ENCODE data around the gene SLC38A8.

SLC38A8 gene

GRCh38 chr16:84004442-84004841 is 38.2 kb downstream of the SLC38A8 start:
- no peaks in the 10 kb centered on the region for H3K36me3 ChIP-seq (ENCODE audit: insufficient read depth, low read length)
- no peak overlapping the region for H3K4me3 ChIP-seq (ENCODE audit: low read depth in 1 of 2, low read length in 2 of 2)
- H3K4me1 ChIP-seq (ENCODE audit: insufficient read depth, low read length): no peaks in the 10 kb centered on the region
- H3K9me3 ChIP-seq (ENCODE audit: low read length): no peaks in the 10 kb centered on the region
- H3K27me3 ChIP-seq (ENCODE audit: control insufficient read depth in 1 of 2, insufficient read depth in 2 of 2, low read length in 2 of 2): peaks cover 0 to 2% of the 10 kb centered on the region in 2 donors
- H3K9ac ChIP-seq (ENCODE audit: low read length): no peak overlapping the region
- H3K27ac ChIP-seq (ENCODE audit: low read depth, low read length): no peak overlapping the region

DNA sequence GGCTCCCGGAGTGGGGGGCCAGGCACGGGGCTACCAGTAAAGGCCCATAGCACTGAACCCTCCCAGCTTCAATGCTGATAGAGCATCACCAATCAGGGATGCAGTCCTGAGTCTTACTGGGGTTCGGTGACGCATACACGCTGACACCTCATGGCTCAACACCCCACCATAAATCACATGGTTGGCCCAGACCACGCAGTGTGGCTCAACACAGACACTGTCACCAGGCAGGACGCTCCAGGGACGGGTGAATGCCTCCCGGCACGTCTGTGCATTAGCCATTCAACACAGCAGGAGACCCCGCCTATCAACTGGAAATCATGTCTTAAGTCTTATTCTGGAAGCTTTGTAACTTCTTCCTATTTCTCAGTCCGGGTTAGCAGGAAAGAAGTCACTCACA is 39.6 kb downstream of the SLC38A8 start:
- Histone ChIP-seq H3K36me3 (ENCODE audit: insufficient read depth, low read length) (no peaks in the 10 kb centered on the region), H3K27me3 (ENCODE audit: control insufficient read depth in 1 of 2, insufficient read depth in 2 of 2, low read length in 2 of 2) (peaks cover 0 to 13% of the 10 kb centered on the region in 2 donors), H3K4me3 (ENCODE audit: low read depth in 1 of 2, low read length in 2 of 2) (no peak overlapping the region), H3K9ac (ENCODE audit: low read length) (no peak overlapping the region), H3K27ac (ENCODE audit: low read depth, low read length) (no peak overlapping the region), H3K4me1 (ENCODE audit: insufficient read depth, low read length) (no peaks in the 10 kb centered on the region), H3K9me3 (ENCODE audit: low read length) (no peaks in the 10 kb centered on the region)

DNA sequence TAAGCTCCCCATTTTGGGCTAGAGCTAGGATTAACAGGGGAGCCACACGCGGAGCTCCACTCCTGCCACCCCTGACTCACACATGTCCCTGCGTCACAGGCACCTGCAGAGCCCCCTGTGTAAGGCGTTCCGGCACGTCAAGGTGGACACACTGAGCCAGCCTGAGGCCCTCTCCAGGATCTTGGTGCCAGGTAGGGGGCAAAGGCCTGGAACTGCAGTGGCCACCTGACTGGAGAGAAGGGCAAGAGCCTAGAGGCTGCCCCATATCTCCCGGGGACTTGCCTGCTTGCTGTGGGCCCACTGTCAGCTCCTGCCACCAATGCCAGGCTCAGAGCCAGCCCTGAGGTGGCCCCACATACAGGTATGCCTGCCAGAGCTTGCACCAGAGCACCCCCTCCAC is 40.9 kb downstream of the SLC38A8 start:
- Histone ChIP-seq H3K27me3 (ENCODE audit: control insufficient read depth in 1 of 2, insufficient read depth in 2 of 2, low read length in 2 of 2) (peaks cover 0 to 21% of the 10 kb centered on the region in 2 donors), H3K4me3 (ENCODE audit: low read depth in 1 of 2, low read length in 2 of 2) (no peak overlapping the region), H3K9me3 (ENCODE audit: low read length) (no peaks in the 10 kb centered on the region), H3K27ac (ENCODE audit: low read depth, low read length) (no peak overlapping the region), H3K9ac (ENCODE audit: low read length) (no peak overlapping the region), H3K36me3 (ENCODE audit: insufficient read depth, low read length) (no peaks in the 10 kb centered on the region), H3K4me1 (ENCODE audit: insufficient read depth, low read length) (no peaks in the 10 kb centered on the region)

- H3K4me1 ChIP-seq (ENCODE audit: insufficient read depth, low read length): no peaks in the 10 kb centered on the region
- no peak overlapping the region for H3K27ac ChIP-seq (ENCODE audit: low read depth, low read length)
- peaks cover 0 to 27% of the 10 kb centered on the region in 2 donors for H3K27me3 ChIP-seq (ENCODE audit: control insufficient read depth in 1 of 2, insufficient read depth in 2 of 2, low read length in 2 of 2)
- H3K9me3 ChIP-seq (ENCODE audit: low read length): no peaks in the 10 kb centered on the region
- H3K4me3 ChIP-seq (ENCODE audit: low read depth in 1 of 2, low read length in 2 of 2): no peak overlapping the region
- H3K36me3 ChIP-seq (ENCODE audit: insufficient read depth, low read length): no peaks in the 10 kb centered on the region
- no peak overlapping the region for H3K9ac ChIP-seq (ENCODE audit: low read length)
Observed at GRCh38 chr16:84000989-84001642, 41.5 kb downstream of the SLC38A8 start.

DNA sequence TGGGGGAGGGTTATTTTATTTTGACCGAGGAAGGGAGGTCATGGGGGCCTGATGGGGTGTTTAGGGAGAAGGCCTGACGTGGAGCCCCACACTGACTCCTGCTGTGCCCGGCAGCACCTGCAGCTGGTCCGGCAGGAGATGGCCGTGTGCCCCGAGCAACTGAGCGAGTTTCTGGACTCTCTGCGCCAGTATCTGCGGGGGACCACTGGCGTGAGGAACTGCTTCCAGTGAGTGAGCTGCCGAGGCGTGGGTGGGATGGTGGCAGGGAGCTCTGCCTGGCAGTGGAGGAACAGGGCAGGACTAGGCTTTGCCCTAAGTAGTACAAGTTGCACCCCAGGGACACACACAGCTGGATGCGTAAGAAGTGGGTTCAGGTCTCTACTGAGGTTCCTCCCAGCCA is 44.5 kb downstream of the SLC38A8 start:
- Histone ChIP-seq H3K27me3 (ENCODE audit: control insufficient read depth in 1 of 2, insufficient read depth in 2 of 2, low read length in 2 of 2) (peaks cover 0 to 34% of the 10 kb centered on the region in 2 donors), H3K9ac (ENCODE audit: low read length) (no peak overlapping the region), H3K36me3 (ENCODE audit: insufficient read depth, low read length) (no peaks in the 10 kb centered on the region), H3K4me1 (ENCODE audit: insufficient read depth, low read length) (no peaks in the 10 kb centered on the region), H3K9me3 (ENCODE audit: low read length) (no peaks in the 10 kb centered on the region), H3K27ac (ENCODE audit: low read depth, low read length) (no peak overlapping the region), H3K4me3 (ENCODE audit: low read depth in 1 of 2, low read length in 2 of 2) (no peak overlapping the region)

DNA sequence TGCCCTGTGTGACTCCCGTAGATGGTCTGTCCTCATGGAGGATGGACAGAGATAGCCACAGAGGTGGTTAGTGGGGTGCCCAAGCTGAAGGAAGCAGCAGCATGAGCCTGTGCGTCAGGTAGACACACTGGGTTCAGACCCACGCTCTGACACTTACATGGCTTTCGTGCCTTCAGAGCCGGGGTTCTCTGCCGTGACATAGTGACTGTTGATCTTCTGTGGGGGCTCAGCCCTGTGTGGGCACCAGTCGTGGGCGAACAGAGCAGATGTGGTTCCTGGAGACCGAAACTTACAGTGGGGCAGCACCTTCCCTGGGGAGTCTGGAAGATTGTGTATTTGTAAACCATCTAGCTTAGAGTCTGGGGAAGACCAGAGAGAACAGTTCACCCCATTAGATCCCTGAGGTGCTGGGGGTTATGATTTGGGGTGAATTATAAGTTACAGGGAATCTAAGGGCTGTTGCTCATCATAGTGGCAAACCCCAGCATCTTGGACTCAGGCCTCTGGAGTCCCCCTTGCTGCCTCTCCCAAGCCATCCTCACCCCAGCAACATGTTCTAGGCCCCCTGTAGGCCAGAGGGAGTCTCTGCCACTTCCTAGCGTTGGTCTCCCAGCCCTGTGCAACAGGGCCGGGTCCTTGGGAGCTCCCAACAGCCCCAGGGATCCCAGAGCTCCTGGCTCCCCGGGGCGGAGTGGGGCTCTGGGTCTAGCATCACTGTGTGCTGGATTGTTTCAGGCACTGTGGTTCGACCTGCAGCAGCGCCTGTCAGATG is 45.9 kb downstream of the SLC38A8 start:
- Histone ChIP-seq H3K27me3 (ENCODE audit: control insufficient read depth in 1 of 2, insufficient read depth in 2 of 2, low read length in 2 of 2) (peaks cover 0 to 34% of the 10 kb centered on the region in 2 donors), H3K4me3 (ENCODE audit: low read depth in 1 of 2, low read length in 2 of 2) (no peak overlapping the region), H3K9me3 (ENCODE audit: low read length) (no peaks in the 10 kb centered on the region), H3K4me1 (ENCODE audit: insufficient read depth, low read length) (no peaks in the 10 kb centered on the region), H3K27ac (ENCODE audit: low read depth, low read length) (no peak overlapping the region), H3K36me3 (ENCODE audit: insufficient read depth, low read length) (no peaks in the 10 kb centered on the region), H3K9ac (ENCODE audit: low read length) (no peak overlapping the region)

DNA sequence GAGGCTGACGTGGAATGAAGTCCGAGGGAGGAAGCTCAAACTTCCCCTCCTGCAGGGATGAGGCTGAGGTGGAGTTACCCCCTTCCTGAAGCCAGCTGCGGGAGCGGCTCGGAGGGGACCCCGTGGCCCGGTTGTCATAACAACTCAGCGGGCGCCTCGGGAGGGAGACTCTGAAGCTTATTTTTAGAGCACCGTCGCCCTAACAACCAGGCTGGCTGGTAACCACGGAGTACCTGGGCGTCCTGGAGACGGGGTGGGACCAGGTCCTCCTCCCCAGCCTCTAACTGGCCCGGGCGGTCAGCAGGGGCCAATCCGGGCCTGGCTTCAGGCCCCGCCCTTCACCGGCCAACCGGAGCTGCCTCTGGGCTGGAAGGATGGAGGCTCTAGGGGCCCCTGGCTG is 46.8 kb downstream of the SLC38A8 start:
- Histone ChIP-seq H3K4me3 (ENCODE audit: low read depth in 1 of 2, low read length in 2 of 2) (no peak overlapping the region), H3K27ac (ENCODE audit: low read depth, low read length) (no peak overlapping the region), H3K9ac (ENCODE audit: low read length) (no peak overlapping the region), H3K36me3 (ENCODE audit: insufficient read depth, low read length) (no peaks in the 10 kb centered on the region), H3K4me1 (ENCODE audit: insufficient read depth, low read length) (no peaks in the 10 kb centered on the region), H3K27me3 (ENCODE audit: control insufficient read depth in 1 of 2, insufficient read depth in 2 of 2, low read length in 2 of 2) (peaks cover 0 to 34% of the 10 kb centered on the region in 2 donors), H3K9me3 (ENCODE audit: low read length) (no peaks in the 10 kb centered on the region)

DNA sequence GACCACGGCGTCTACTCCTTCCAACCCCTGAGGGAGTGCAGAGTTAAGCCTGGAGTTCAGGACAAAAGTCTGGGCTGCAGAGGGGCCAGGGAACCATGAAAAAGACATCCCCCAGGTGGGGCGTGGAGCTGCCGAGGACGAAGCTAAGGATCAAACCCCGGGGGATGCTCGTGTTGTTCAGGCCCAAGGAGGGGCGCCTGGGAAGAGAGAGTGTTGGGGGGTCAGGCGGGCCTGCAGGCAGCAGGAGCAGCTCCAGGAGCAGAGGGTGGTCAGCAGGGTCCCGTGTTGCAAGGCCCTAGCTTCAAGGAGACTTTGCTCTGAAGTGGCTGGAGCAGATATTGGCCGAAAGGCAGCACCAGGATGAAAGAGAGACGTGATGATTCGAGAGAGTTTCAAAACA is 47.9 kb downstream of the SLC38A8 start:
- Histone ChIP-seq H3K36me3 (ENCODE audit: insufficient read depth, low read length) (no peaks in the 10 kb centered on the region), H3K27me3 (ENCODE audit: control insufficient read depth in 1 of 2, insufficient read depth in 2 of 2, low read length in 2 of 2) (peaks cover 0 to 41% of the 10 kb centered on the region in 2 donors), H3K9me3 (ENCODE audit: low read length) (no peaks in the 10 kb centered on the region), H3K9ac (ENCODE audit: low read length) (no peak overlapping the region), H3K4me1 (ENCODE audit: insufficient read depth, low read length) (no peaks in the 10 kb centered on the region), H3K4me3 (ENCODE audit: low read depth in 1 of 2, low read length in 2 of 2) (no peak overlapping the region), H3K27ac (ENCODE audit: low read depth, low read length) (no peak overlapping the region)

DNA sequence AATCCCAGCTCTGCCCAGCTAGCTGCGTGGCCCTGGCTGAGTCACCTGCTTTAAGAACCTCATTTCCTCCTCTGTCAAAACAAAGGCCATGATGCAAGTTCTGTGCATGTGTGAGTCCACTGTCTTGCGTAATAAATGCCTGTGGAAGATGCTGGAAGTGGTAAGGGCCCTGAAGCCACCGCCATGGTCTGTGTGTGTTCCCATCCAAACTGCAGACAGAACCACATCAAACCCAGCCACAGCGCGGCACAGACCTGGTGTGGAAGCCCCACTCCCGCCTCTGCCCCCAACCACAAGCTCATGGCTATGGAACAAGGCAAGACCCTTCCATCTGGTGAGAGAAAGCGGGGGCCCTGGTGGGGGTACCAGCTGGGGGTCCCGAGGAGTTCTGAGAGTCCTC is 48.5 kb downstream of the SLC38A8 start:
- no peak overlapping the region for H3K4me3 ChIP-seq (ENCODE audit: low read depth in 1 of 2, low read length in 2 of 2)
- peaks cover 0 to 35% of the 10 kb centered on the region in 2 donors for H3K27me3 ChIP-seq (ENCODE audit: control insufficient read depth in 1 of 2, insufficient read depth in 2 of 2, low read length in 2 of 2)
- no peak overlapping the region for H3K27ac ChIP-seq (ENCODE audit: low read depth, low read length)
- H3K9me3 ChIP-seq (ENCODE audit: low read length): no peaks in the 10 kb centered on the region
- H3K36me3 ChIP-seq (ENCODE audit: insufficient read depth, low read length): no peaks in the 10 kb centered on the region
- no peaks in the 10 kb centered on the region for H3K4me1 ChIP-seq (ENCODE audit: insufficient read depth, low read length)
- no peak overlapping the region for H3K9ac ChIP-seq (ENCODE audit: low read length)

DNA sequence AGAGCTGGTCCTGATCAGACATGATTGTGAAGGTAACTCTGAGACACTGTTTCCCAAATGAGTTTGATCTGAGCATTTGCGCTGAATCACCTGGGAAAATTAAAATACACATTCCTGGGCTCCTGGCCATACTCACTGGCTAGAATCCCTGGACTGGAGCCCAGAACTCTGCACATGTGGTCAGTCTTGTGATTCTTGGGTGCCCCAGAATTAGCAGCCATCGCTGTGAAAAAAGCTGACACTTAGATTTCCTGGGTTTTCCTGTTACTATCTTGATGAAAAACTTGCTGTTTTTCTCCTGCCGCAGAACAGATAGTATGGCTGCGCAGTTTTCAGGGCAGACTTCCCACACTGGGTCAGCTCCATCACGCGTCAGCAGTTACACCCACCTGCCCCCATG is 50.0 kb downstream of the SLC38A8 start:
- Histone ChIP-seq H3K9ac (ENCODE audit: low read length) (no peak overlapping the region), H3K27me3 (ENCODE audit: control insufficient read depth in 1 of 2, insufficient read depth in 2 of 2, low read length in 2 of 2) (peaks cover 0 to 28% of the 10 kb centered on the region in 2 donors), H3K27ac (ENCODE audit: low read depth, low read length) (no peak overlapping the region), H3K4me3 (ENCODE audit: low read depth in 1 of 2, low read length in 2 of 2) (no peak overlapping the region), H3K9me3 (ENCODE audit: low read length) (no peaks in the 10 kb centered on the region), H3K36me3 (ENCODE audit: insufficient read depth, low read length) (no peaks in the 10 kb centered on the region), H3K4me1 (ENCODE audit: insufficient read depth, low read length) (no peaks in the 10 kb centered on the region)

GRCh38 chr16:83990492-83990891 is 52.1 kb downstream of the SLC38A8 start:
- Histone ChIP-seq H3K27ac (ENCODE audit: low read depth, low read length) (no peak overlapping the region), H3K4me3 (ENCODE audit: low read depth in 1 of 2, low read length in 2 of 2) (no peak overlapping the region), H3K4me1 (ENCODE audit: insufficient read depth, low read length) (no peaks in the 10 kb centered on the region), H3K9me3 (ENCODE audit: low read length) (no peaks in the 10 kb centered on the region), H3K9ac (ENCODE audit: low read length) (no peak overlapping the region), H3K27me3 (ENCODE audit: control insufficient read depth in 1 of 2, insufficient read depth in 2 of 2, low read length in 2 of 2) (peaks cover 0 to 8% of the 10 kb centered on the region in 2 donors), H3K36me3 (ENCODE audit: insufficient read depth, low read length) (no peaks in the 10 kb centered on the region)

DNA sequence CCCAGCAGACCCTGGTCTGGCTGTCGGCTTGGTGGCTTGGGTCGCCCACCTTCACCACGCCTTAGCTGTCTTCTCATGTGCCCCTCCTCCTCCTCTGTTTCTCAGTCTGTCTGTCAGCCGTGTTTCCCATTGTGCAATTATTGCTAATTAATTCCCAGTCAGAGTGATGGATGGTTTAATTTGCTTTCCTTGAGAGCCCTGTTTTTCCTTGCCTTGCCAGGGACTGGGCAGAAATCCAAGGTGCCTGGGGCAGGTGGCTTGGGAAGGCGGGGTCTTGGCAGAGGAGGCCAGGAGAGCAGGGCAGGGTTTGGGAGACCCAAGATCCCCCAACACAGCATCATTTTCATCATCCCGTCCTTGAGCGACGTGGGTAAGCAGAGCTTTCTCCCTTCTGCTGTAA is 53.3 kb downstream of the SLC38A8 start:
- H3K27me3 ChIP-seq (ENCODE audit: control insufficient read depth in 1 of 2, insufficient read depth in 2 of 2, low read length in 2 of 2): peaks cover 0 to 7% of the 10 kb centered on the region in 2 donors
- H3K27ac ChIP-seq (ENCODE audit: low read depth, low read length): no peak overlapping the region
- no peaks in the 10 kb centered on the region for H3K9me3 ChIP-seq (ENCODE audit: low read length)
- H3K36me3 ChIP-seq (ENCODE audit: insufficient read depth, low read length): no peaks in the 10 kb centered on the region
- H3K9ac ChIP-seq (ENCODE audit: low read length): no peak overlapping the region
- H3K4me1 ChIP-seq (ENCODE audit: insufficient read depth, low read length): no peaks in the 10 kb centered on the region
- H3K4me3 ChIP-seq (ENCODE audit: low read depth in 1 of 2, low read length in 2 of 2): no peak overlapping the region
